HCT116 (cell line): ENCODE results near the gene SPRR2B.

Source experiments
- CBX3 ChIP-seq: IDR thresholded peaks from 2 replicates; pipeline ENCODE4 v1.6.1; 2012; ENCODE audit warnings: low read depth
- CEBPB ChIP-seq: IDR thresholded peaks from 2 replicates; pipeline ENCODE4 v1.6.1; 2012; ENCODE audit warnings: low read depth
- FOSL1 ChIP-seq: IDR thresholded peaks from 2 replicates; pipeline ENCODE4 v1.6.1; 2012; ENCODE audit warnings: low read depth
- POLR2A ChIP-seq: IDR thresholded peaks from 2 replicates; pipeline ENCODE4 v1.7.0; 2011; ENCODE audit warnings: borderline replicate concordance; ENCODE audit not compliant: insufficient read depth, insufficient read length; ENCODE audit errors: extremely low read depth
- POLR2AphosphoS5 ChIP-seq: IDR thresholded peaks from 2 replicates; pipeline ENCODE4 v1.6.1; 2011; ENCODE audit warnings: mild to moderate bottlenecking, low read depth, low read length, moderate library complexity
- SIN3A ChIP-seq: IDR thresholded peaks from 2 replicates; pipeline ENCODE4 v1.6.1; 2012; ENCODE audit warnings: low read depth
- YY1 ChIP-seq: IDR thresholded peaks from 2 replicates; pipeline ENCODE4 v1.6.1; 2011; ENCODE audit warnings: low read length, low read depth, moderate library complexity, mild to moderate bottlenecking; ENCODE audit not compliant: insufficient replicate concordance; ENCODE audit errors: extremely low read depth
- ZBTB33 ChIP-seq: IDR thresholded peaks from 2 replicates; pipeline ENCODE4 v1.6.1; 2011; ENCODE audit warnings: mild to moderate bottlenecking, low read length, moderate library complexity; ENCODE audit not compliant: insufficient replicate concordance; ENCODE audit errors: extremely low read depth
- TF ChIP-seq, protein P1 (sequence below), 3 experiments: fragments of 200-600 bp in 1 of 3; sonication (generic) in 1 of 3; IDR thresholded peaks in 2 of 3; conservative IDR thresholded peaks in 1 of 3; 2 replicates each; pipeline ENCODE4 v1.5.1; 2012 to 2017; ENCODE audit warnings: low read depth in 2 of 3, low read length in 2 of 3, antibody characterized with exemption in 1 of 3, borderline replicate concordance in 1 of 3, control low read depth in 1 of 3, mild to moderate bottlenecking in 1 of 3, mixed read lengths in 1 of 3, mixed run types in 1 of 3, moderate library complexity in 1 of 3; ENCODE audit not compliant: insufficient read depth in 1 of 3
- TF ChIP-seq, protein P2 (sequence below): IDR thresholded peaks from 2 replicates; pipeline ENCODE4 v1.6.1; 2012; ENCODE audit warnings: low read depth
- TF ChIP-seq, protein P3 (sequence below): IDR thresholded peaks from 2 replicates; pipeline ENCODE4 v1.6.1; 2012

DNA sequence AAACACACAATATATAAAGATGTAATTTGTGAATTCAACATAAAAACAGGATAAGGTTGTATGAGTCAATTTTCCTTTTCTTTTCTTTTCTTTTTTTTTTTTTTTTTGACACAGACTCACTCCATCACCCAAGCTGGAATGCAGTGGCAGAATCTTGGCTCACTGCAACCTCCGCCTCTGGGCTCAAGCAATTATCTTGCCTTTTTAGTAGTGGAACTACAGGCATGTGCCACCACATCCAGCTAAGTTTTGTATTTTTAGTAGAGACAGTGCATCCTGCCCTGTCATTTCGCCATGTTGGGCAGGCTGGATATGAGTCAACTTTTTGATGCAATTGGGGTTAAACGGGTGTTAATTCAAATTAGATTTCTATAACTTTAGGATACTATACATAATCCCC lies 10.3 kb upstream of the SPRR2B start:
- TF ChIP-seq, protein P1, sequence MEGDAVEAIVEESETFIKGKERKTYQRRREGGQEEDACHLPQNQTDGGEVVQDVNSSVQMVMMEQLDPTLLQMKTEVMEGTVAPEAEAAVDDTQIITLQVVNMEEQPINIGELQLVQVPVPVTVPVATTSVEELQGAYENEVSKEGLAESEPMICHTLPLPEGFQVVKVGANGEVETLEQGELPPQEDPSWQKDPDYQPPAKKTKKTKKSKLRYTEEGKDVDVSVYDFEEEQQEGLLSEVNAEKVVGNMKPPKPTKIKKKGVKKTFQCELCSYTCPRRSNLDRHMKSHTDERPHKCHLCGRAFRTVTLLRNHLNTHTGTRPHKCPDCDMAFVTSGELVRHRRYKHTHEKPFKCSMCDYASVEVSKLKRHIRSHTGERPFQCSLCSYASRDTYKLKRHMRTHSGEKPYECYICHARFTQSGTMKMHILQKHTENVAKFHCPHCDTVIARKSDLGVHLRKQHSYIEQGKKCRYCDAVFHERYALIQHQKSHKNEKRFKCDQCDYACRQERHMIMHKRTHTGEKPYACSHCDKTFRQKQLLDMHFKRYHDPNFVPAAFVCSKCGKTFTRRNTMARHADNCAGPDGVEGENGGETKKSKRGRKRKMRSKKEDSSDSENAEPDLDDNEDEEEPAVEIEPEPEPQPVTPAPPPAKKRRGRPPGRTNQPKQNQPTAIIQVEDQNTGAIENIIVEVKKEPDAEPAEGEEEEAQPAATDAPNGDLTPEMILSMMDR (IDR thresholded peaks at IDR 0.05 in 2 of 3, conservative IDR thresholded peaks at IDR 0.05 in 1 of 3; ENCODE audit: borderline replicate concordance in 1 of 3, insufficient read depth in 1 of 3, low read depth in 2 of 3, low read length in 2 of 3) = no peak
- TF ChIP-seq, protein P2, sequence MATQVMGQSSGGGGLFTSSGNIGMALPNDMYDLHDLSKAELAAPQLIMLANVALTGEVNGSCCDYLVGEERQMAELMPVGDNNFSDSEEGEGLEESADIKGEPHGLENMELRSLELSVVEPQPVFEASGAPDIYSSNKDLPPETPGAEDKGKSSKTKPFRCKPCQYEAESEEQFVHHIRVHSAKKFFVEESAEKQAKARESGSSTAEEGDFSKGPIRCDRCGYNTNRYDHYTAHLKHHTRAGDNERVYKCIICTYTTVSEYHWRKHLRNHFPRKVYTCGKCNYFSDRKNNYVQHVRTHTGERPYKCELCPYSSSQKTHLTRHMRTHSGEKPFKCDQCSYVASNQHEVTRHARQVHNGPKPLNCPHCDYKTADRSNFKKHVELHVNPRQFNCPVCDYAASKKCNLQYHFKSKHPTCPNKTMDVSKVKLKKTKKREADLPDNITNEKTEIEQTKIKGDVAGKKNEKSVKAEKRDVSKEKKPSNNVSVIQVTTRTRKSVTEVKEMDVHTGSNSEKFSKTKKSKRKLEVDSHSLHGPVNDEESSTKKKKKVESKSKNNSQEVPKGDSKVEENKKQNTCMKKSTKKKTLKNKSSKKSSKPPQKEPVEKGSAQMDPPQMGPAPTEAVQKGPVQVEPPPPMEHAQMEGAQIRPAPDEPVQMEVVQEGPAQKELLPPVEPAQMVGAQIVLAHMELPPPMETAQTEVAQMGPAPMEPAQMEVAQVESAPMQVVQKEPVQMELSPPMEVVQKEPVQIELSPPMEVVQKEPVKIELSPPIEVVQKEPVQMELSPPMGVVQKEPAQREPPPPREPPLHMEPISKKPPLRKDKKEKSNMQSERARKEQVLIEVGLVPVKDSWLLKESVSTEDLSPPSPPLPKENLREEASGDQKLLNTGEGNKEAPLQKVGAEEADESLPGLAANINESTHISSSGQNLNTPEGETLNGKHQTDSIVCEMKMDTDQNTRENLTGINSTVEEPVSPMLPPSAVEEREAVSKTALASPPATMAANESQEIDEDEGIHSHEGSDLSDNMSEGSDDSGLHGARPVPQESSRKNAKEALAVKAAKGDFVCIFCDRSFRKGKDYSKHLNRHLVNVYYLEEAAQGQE = no peak
- TF ChIP-seq SIN3A (no peak), YY1 (no peak), FOSL1 (no peak), POLR2AphosphoS5 (no peak), CBX3 (no peak), ZBTB33 (no peak), CEBPB (no peak), POLR2A (no peak)
- TF ChIP-seq, protein P3, sequence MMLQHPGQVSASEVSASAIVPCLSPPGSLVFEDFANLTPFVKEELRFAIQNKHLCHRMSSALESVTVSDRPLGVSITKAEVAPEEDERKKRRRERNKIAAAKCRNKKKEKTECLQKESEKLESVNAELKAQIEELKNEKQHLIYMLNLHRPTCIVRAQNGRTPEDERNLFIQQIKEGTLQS = no peak
